ENCODE results near the gene ATP6AP2. TPM values are rescaled to one million over a fixed set of nuclear protein-coding genes. Genes with fewer than 3 reads are reported as not detected.

The ATP6AP2 gene
- total and polyA plus RNA-seq, 9 of the 15 experiments (the other 6 are each of a cell fraction or from before 2014, with no cell fraction given): 23.3 to 131 (median 41.9) TPM

DNA sequence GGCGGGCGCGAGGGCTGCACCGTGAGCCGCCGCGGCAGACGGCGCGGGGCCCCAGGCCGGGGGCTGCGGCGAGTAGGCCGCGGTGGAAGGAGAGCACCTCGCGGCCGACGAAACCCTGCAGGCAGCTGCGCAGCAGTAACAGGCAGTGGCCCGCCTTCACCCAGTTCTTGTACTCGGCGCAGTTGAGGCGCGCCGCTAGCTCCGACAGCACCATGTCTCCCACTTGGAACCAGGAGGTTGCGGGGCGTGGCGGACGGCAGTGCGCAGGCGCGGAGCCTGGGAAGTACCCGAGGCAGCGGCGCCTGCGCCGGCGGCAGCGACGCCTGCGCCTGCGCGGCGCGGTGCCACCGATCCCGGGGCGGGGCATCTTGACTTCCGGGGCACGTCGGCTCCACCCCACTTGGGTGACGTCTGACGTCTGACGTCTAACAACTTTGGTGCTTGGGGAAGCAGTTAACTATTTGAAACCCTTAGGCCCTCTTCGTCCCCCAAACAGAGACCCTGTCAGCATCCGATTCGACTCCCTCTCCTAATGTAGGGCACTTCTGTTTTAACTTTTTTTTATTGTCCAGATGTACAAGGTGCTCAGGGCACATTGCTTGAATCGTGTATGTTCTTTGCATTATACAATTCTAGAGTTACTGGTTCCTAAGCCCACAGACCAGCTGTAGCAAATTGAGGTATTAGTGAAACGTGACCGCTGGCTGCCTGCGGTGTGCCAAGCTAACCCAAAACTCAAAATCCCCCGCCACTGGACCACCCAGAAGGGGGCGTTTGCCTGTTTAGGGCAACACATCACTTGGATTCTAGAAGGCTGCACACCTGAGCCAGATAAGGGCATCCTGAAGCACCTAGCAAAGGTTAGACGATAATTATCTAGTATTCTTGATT lies 66.8 kb downstream of the ATP6AP2 start, which contains the start of gene CXorf38:
Gene CXorf38, minus strand, starts transcription at position 255 of the 891 bp plus-strand sequence. Its CDS starts 41 bp downstream, at position 214.
- H3K4me1 ChIP-seq (replicated peaks in 1 of 2; ENCODE audit: control insufficient read depth in 2 of 2, insufficient read depth in 2 of 2, low read length in 2 of 2): peaks cover 8 to 10% of the 10 kb centered on the region in 2 experiments; a peak in 4 of 5 replicates
- H4K20me1 ChIP-seq (replicated peaks; ENCODE audit: control insufficient read depth, insufficient read depth, low read length): peaks cover 8% of the 10 kb centered on the region; the same call in 1 of the 2 replicates
- intact Hi-C loops (cut with micrococcal nuclease) (loop anchor here (1.0 to 10.0 kb wide), 2 partner anchors 63 to 103 kb away; partner anchors contain the start of gene ATP6AP2), in situ Hi-C loops (cut with MboI) (no loop called here)
- ChIA-PET CTCF (ENCODE audit: low intra/inter-chr PET ratio) (interaction anchor here (0.6 kb wide), 1 partner anchor 1169 kb away, joined by 3 read pairs; no protein-coding TSS in a partner anchor), POLR2A (interaction anchor here (1.2 to 3.2 kb wide), 2 partner anchors 14 to 103 kb away, joined by 3 to 7 read pairs; no protein-coding TSS in a partner anchor)
- H3K36me3 ChIP-seq (ENCODE audit: control insufficient read depth, insufficient read depth, low read length): peaks cover 13% of the 10 kb centered on the region; the same call in 2 of the 3 replicates
- no peaks in the 10 kb centered on the region for H3K27me3 ChIP-seq (ENCODE audit: control insufficient read depth in 2 of 2, insufficient read depth in 2 of 2, low read length in 2 of 2)
- peak within 1 kb of the TSS; percentile 60 to 92 for H3K9ac ChIP-seq (ENCODE audit: insufficient read depth in 1 of 2, low read depth in 2 of 2, low read length in 2 of 2)
- BruUV-seq (replicated peaks): no TSS peak
- H3K4me3 ChIP-seq: peak within 1 kb of the TSS; percentile 76
- peaks cover 30% of the 10 kb centered on the region for H3K79me2 ChIP-seq (ENCODE audit: control insufficient read depth, insufficient read depth, low read length)
- no peaks in the 10 kb centered on the region for H3K9me1 ChIP-seq (ENCODE audit: control insufficient read depth, insufficient read depth, low read length)
- H2AFZ ChIP-seq (ENCODE audit: low read depth, low read length): peak within 1 kb of the TSS; percentile 88
- ATAC-seq (peak; percentile 94), FAIRE-seq (peak; percentile 91), DNase-seq (ENCODE audit: extremely low read depth in 1 of 4, low spot score in 3 of 4) (peak; percentile 93 to 96 (median 94))
- H3K9me3 ChIP-seq (replicated peaks; ENCODE audit: control insufficient read depth, insufficient read depth, low read depth, low read length): no peaks in the 10 kb centered on the region
- peak within 1 kb of the TSS; percentile 84 for H3K4me2 ChIP-seq (ENCODE audit: insufficient read depth, low read length)
- WGBS (ENCODE audit: insufficient coverage, low coverage, missing lambda C conversion rate): 5% methylated on average over 44 of the region's 66 CpGs
- H3K27ac ChIP-seq (ENCODE audit: extremely low read depth, low read depth, low read length): peak within 1 kb of the TSS; percentile 70
- peak; percentile 53 for TF ChIP-seq SAP30 (IDR thresholded peaks at IDR 0.05; ENCODE audit: borderline replicate concordance, insufficient read depth, low read depth, low read length, poor library complexity, severe bottlenecking)
- no peak for TF ChIP-seq RFX5 (IDR thresholded peaks at IDR 0.05; ENCODE audit: low read depth, low read length)
- no peak for TF ChIP-seq MTA2 (IDR thresholded peaks at IDR 0.05; ENCODE audit: low read depth)
- no peak for TF ChIP-seq ZFP1 (CRISPR knock-in tag; IDR thresholded peaks at IDR 0.05)
- TF ChIP-seq, protein P1, sequence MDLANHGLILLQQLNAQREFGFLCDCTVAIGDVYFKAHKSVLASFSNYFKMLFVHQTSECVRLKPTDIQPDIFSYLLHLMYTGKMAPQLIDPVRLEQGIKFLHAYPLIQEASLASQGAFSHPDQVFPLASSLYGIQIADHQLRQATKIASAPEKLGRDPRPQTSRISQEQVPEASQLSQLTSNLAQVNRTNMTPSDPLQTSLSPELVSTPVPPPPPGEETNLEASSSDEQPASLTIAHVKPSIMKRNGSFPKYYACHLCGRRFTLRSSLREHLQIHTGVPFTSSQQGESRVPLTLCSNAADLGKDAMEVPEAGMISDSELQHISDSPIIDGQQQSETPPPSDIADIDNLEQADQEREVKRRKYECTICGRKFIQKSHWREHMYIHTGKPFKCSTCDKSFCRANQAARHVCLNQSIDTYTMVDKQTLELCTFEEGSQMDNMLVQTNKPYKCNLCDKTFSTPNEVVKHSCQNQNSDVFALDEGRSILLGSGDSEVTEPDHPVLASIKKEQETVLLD (IDR thresholded peaks at IDR 0.05): peak; percentile 85; the same call in 1 of the 2 replicates
- TF ChIP-seq ZNF518B (CRISPR knock-in tag; IDR thresholded peaks at IDR 0.05): no peak
- peak; percentile 99 for TF ChIP-seq NRF1 (conservative IDR thresholded peaks at IDR 0.05 in 1 of 2, IDR thresholded peaks at IDR 0.05 in 1 of 2)
- no peak for TF ChIP-seq ZNF239 (CRISPR knock-in tag; IDR thresholded peaks at IDR 0.05)
- TF ChIP-seq, protein P2, sequence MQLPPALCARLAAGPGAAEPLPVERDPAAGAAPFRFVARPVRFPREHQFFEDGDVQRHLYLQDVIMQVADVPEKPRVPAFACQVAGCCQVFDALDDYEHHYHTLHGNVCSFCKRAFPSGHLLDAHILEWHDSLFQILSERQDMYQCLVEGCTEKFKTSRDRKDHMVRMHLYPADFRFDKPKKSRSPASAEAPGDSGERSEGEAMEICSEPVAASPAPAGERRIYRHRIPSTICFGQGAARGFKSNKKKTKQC (CRISPR knock-in tag; IDR thresholded peaks at IDR 0.05): no peak
- peak; percentile 80 for TF ChIP-seq CCNT2 (IDR thresholded peaks at IDR 0.05; ENCODE audit: borderline replicate concordance, extremely low read depth, insufficient read length, low read depth, low read length)
- peak; percentile 90 for TF ChIP-seq POLR2AphosphoS2 (IDR thresholded peaks at IDR 0.05; ENCODE audit: low read length)
- TF ChIP-seq CTBP1 (IDR thresholded peaks at IDR 0.05; ENCODE audit: borderline replicate concordance): no peak
- no peak; the same call in 1 of the 2 replicates for TF ChIP-seq CBX1 (IDR thresholded peaks at IDR 0.05; ENCODE audit: low read depth)
- TF ChIP-seq SIN3A (IDR thresholded peaks at IDR 0.05; ENCODE audit: borderline replicate concordance in 2 of 2, control insufficient read depth in 1 of 2, low read depth in 2 of 2, low read length in 2 of 2): peak in 1 of 2 experiments; percentile 49; a peak in 1 of 4 replicates
